Measurements from ENCODE around the gene TSEN15. TPM values are rescaled to one million over a fixed set of nuclear protein-coding genes. Genes with fewer than 3 reads are reported as not detected.

The TSEN15 gene
- total RNA-seq, 1 experiment from 2014 or later, result 59.8 TPM

- DNase-seq (ENCODE audit: low read depth), result no peak
These were observed 49.6 kb downstream of the TSEN15 start for GRCh38 chr1:184101141-184101540.

- DNase-seq (ENCODE audit: low read depth), result no peak
These were observed 50.0 kb downstream of the TSEN15 start for GRCh38 chr1:184101571-184101970.

DNA sequence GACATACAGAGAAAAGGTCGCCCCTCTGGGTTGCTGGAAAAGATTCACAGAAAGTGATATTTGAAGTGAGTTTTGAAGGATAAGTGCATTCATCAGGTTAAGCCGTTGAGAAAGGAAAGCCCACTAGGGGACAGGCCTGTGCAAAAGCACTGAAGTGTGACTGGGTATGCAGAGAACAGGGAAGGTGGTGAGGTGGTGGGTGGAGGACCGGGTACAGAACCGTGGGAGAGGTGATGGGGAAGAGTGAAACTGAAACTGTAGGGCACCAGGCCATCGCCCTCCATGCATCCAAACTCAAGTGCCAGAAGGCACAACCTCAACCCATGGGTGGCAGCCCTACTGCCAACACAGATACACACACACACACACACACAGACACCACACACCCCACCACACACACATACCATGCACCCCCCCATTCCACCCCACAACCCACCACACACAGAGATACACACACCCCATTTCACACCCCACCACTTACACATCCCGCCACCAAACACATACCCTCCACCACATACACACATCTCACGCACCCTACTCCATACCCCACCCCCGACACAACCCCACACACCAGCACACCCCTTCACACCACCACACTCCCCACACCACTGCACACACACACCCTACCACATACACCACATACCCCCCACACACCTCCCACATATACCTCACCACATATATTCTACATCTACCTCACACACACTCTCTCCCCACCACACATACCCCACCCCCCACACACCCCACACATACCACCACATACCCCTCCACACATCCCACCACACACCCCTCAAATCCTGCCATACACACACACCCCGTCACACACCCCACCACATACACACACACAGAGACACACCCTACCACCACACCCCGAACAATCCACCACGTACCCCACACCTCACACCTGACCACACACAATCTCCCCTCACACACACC is 59.0 kb downstream of the TSEN15 start:
- DNase-seq (ENCODE audit: low read depth), result no peak

GRCh38 chr1:184112176-184112948 is 60.8 kb downstream of the TSEN15 start:
- DNase-seq (ENCODE audit: low read depth), result peak; percentile 34

- peak; percentile 89 for DNase-seq (ENCODE audit: low read depth)
These were observed 61.7 kb downstream of the TSEN15 start for GRCh38 chr1:184113251-184113650.

DNA sequence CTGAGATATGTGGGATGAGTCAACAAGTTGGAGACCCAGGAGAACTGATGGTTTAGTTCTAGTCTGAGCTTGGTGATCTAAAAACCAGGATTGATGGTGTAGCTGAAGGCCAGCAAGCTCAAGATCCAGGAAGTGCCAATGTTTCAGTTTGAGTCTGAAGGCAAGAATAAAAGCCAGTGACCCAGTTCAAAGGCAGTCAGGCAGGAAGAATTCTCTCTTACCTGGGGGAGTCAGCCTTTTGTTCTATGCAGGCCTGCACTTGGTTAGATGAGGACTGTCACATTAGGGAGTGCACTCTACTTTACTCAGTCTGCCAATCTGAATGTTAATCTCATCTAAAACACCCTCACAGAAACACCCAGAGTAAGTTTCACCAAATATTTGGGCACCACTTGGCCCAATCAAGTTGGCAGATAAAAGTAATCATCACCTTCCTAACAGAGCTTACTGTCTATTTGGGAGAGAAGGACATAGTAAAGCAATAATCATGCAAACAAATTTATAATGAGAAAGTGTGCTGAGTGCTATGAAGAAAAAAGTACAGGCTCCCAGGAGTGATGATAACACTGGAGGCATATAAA is 63.4 kb downstream of the TSEN15 start:
- DNase-seq (ENCODE audit: low read depth), result no peak

GRCh38 chr1:184116287-184116686 is 64.8 kb downstream of the TSEN15 start:
- peak; percentile 77 for DNase-seq (ENCODE audit: low read depth)

GRCh38 chr1:184118046-184118445 is 66.5 kb downstream of the TSEN15 start:
- peak; percentile 100 for DNase-seq (ENCODE audit: low read depth)

Other genes starting within 250 kb of the TSEN15 start
- 15.7 and 17.0 TPM in 2 replicates for gene RGL1, start 246.6 kb upstream of the TSEN15 start, total RNA-seq (2014; rRNA removed)
- gene COLGALT2, start 14.0 kb upstream of the TSEN15 start, total RNA-seq (2014; rRNA removed), result 1.9 and 2.1 TPM in 2 replicates